ENCODE measurements around the gene LCN6. TPM values are rescaled to one million over a fixed set of nuclear protein-coding genes. Genes with fewer than 3 reads are reported as not detected.

LCN6 gene
- polyA plus RNA-seq, 1 donor from 2014 or later, result not detected

DNA sequence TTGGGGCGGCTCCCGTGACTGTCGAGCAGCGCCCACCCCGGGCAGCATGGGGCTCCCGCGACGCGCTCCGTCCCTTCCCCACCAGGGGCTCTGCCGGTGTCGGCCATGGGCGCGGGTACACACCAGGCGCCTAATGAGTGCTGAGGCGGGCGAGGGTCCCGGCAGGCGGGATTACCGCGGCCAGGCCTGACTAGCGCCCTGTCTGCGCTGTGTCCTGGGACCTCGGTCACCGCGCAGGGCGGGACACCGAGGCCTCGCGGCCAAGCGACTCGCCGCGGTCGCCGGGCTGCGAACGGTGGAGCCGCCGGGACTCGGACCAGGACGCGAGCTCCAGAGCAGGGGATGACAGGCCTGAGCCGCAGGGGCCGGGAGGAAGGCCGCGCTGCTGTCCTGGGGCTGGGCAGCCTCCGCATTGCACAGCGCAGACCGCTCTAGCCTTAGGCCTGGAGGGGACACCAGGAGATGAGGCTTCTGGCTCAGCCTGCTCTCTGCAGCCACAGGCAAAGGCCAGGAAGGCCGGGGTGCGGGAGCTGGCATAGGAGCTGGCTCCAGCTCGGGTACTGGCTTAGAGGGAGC is 19.7 kb downstream of the LCN6 start:
- no peaks in the 10 kb centered on the region for H3K9me2 ChIP-seq (ENCODE audit: insufficient read depth, low read length)
- H3F3A ChIP-seq (ENCODE audit: insufficient read depth, low read length, poor library complexity, severe bottlenecking), result no peaks in the 10 kb centered on the region
- H3K4me2 ChIP-seq (ENCODE audit: low read length), result no peak overlapping the region
- peaks cover 10% of the 10 kb centered on the region for H4K20me1 ChIP-seq (ENCODE audit: insufficient read depth)
- peak overlapping the region; percentile 94 for H3K4me3 ChIP-seq (ENCODE audit: low read length)
- no peaks in the 10 kb centered on the region for H3K9me3 ChIP-seq (ENCODE audit: low read length)
- H3K36me3 ChIP-seq (ENCODE audit: insufficient read depth, low read length), result no peaks in the 10 kb centered on the region
- H3K79me2 ChIP-seq (replicated peaks; ENCODE audit: insufficient read depth, low read length), result peaks cover 21% of the 10 kb centered on the region
- TF ChIP-seq, protein P1, sequence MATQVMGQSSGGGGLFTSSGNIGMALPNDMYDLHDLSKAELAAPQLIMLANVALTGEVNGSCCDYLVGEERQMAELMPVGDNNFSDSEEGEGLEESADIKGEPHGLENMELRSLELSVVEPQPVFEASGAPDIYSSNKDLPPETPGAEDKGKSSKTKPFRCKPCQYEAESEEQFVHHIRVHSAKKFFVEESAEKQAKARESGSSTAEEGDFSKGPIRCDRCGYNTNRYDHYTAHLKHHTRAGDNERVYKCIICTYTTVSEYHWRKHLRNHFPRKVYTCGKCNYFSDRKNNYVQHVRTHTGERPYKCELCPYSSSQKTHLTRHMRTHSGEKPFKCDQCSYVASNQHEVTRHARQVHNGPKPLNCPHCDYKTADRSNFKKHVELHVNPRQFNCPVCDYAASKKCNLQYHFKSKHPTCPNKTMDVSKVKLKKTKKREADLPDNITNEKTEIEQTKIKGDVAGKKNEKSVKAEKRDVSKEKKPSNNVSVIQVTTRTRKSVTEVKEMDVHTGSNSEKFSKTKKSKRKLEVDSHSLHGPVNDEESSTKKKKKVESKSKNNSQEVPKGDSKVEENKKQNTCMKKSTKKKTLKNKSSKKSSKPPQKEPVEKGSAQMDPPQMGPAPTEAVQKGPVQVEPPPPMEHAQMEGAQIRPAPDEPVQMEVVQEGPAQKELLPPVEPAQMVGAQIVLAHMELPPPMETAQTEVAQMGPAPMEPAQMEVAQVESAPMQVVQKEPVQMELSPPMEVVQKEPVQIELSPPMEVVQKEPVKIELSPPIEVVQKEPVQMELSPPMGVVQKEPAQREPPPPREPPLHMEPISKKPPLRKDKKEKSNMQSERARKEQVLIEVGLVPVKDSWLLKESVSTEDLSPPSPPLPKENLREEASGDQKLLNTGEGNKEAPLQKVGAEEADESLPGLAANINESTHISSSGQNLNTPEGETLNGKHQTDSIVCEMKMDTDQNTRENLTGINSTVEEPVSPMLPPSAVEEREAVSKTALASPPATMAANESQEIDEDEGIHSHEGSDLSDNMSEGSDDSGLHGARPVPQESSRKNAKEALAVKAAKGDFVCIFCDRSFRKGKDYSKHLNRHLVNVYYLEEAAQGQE (IDR thresholded peaks at IDR 0.05; ENCODE audit: borderline replicate concordance), result no peak
- TF ChIP-seq SMC3 (conservative IDR thresholded peaks at IDR 0.05; ENCODE audit: poor library complexity) (no peak), POLR2AphosphoS5 (IDR thresholded peaks at IDR 0.05) (no peak), RAD21 (conservative IDR thresholded peaks at IDR 0.05) (no peak)
- TF ChIP-seq, protein P2, sequence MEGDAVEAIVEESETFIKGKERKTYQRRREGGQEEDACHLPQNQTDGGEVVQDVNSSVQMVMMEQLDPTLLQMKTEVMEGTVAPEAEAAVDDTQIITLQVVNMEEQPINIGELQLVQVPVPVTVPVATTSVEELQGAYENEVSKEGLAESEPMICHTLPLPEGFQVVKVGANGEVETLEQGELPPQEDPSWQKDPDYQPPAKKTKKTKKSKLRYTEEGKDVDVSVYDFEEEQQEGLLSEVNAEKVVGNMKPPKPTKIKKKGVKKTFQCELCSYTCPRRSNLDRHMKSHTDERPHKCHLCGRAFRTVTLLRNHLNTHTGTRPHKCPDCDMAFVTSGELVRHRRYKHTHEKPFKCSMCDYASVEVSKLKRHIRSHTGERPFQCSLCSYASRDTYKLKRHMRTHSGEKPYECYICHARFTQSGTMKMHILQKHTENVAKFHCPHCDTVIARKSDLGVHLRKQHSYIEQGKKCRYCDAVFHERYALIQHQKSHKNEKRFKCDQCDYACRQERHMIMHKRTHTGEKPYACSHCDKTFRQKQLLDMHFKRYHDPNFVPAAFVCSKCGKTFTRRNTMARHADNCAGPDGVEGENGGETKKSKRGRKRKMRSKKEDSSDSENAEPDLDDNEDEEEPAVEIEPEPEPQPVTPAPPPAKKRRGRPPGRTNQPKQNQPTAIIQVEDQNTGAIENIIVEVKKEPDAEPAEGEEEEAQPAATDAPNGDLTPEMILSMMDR (IDR thresholded peaks at IDR 0.05; ENCODE audit: poor library complexity, severe bottlenecking), result no peak
- peak overlapping the region; percentile 77 for H3K9ac ChIP-seq (ENCODE audit: low read length)
- H3K27ac ChIP-seq (ENCODE audit: low read length), result no peak overlapping the region
- no peak overlapping the region for H2AFZ ChIP-seq (ENCODE audit: low read depth, low read length)
- H3K27me3 ChIP-seq (ENCODE audit: insufficient read depth, low read depth, low read length), result peaks cover 8% of the 10 kb centered on the region

DNA sequence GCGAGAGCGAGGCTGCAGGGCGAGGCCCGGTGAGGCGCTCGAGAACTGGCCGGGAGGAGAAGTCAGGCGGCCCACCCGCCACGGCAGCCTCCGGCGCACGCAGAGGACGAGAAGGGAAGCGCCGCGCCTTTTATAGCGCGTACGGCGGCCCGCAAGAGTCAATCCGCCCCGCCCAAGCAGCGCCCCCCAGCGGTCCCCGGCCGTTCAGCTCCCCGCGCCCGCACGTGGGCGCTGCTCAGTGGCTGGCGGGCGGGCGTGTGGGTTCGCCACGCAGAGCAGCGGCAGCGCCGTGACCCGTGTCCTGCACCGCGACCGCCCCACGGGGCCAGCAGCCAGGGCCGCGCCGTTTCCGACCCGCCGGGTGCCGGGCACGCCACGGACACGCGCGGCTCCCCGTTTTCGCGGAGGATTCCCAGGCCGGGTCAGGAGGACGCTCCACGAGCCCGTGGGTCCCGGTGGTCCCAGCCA is 20.2 kb downstream of the LCN6 start:
- no peaks in the 10 kb centered on the region for H3K36me3 ChIP-seq (ENCODE audit: insufficient read depth, low read length)
- TF ChIP-seq, protein P2 (IDR thresholded peaks at IDR 0.05; ENCODE audit: poor library complexity, severe bottlenecking), result peak; percentile 99
- TF ChIP-seq MXI1 (conservative IDR thresholded peaks at IDR 0.05; ENCODE audit: poor library complexity, severe bottlenecking) (peak; percentile 97), RAD21 (conservative IDR thresholded peaks at IDR 0.05) (peak; percentile 44), TAF1 (IDR thresholded peaks at IDR 0.05; ENCODE audit: low read depth) (peak; percentile 92), EZH2 (IDR thresholded peaks at IDR 0.05; ENCODE audit: borderline replicate concordance, insufficient read depth, low read length, poor library complexity, severe bottlenecking) (no peak), EP300 (conservative IDR thresholded peaks at IDR 0.05; ENCODE audit: poor library complexity, severe bottlenecking) (peak; percentile 76), POLR2AphosphoS5 (IDR thresholded peaks at IDR 0.05) (peak; percentile 99), SMC3 (conservative IDR thresholded peaks at IDR 0.05; ENCODE audit: poor library complexity) (peak; percentile 55)
- TF ChIP-seq, protein P1 (IDR thresholded peaks at IDR 0.05; ENCODE audit: borderline replicate concordance), result peak; percentile 85
- H3K9ac ChIP-seq (ENCODE audit: low read length), result peak overlapping the region; percentile 77
- H3K9me2 ChIP-seq (ENCODE audit: insufficient read depth, low read length), result no peaks in the 10 kb centered on the region
- H4K20me1 ChIP-seq (ENCODE audit: insufficient read depth), result peaks cover 10% of the 10 kb centered on the region
- no peak overlapping the region for H2AFZ ChIP-seq (ENCODE audit: low read depth, low read length)
- H3K79me2 ChIP-seq (replicated peaks; ENCODE audit: insufficient read depth, low read length), result peaks cover 21% of the 10 kb centered on the region
- H3K4me2 ChIP-seq (ENCODE audit: low read length), result no peak overlapping the region
- H3K27me3 ChIP-seq (ENCODE audit: insufficient read depth, low read depth, low read length), result peaks cover 8% of the 10 kb centered on the region
- peak overlapping the region; percentile 94 for H3K4me3 ChIP-seq (ENCODE audit: low read length)
- H3F3A ChIP-seq (ENCODE audit: insufficient read depth, low read length, poor library complexity, severe bottlenecking), result no peaks in the 10 kb centered on the region
- H3K9me3 ChIP-seq (ENCODE audit: low read length), result no peaks in the 10 kb centered on the region
- peak overlapping the region; percentile 31 for H3K27ac ChIP-seq (ENCODE audit: low read length)
